Activated CD8-positive, alpha-beta T cell treated with anti-CD3 and anti-CD28 coated beads, Interleukin-2, amount 10 ng/mL, durations not matched to agents 7 days and 5 days (primary cell): Measurements from ENCODE around the gene GIPC1. TPM values are rescaled to one million over a fixed set of nuclear protein-coding genes. Genes with fewer than 3 reads are reported as not detected.

Experiments used
- ATAC-seq: fragments of 150-1000 bp; cut with Tn5 transposase; one replicate; pipeline ENCODE4 v1.10.0; 2021; ENCODE audit warnings: moderate library complexity
- CTCF ChIA-PET: fragments of 350-600 bp; sonication (Branson Sonifier 250); formaldehyde crosslinking; loops from one replicate; lab custom pipeline; 2021; ENCODE audit warnings: antibody characterized with exemption; lab: Charles Lee
- POLR2A ChIA-PET: fragments of 350-600 bp; sonication (Branson Sonifier 250); formaldehyde crosslinking; loops from one replicate; lab custom pipeline; 2021; ENCODE audit warnings: antibody characterized with exemption; lab: Charles Lee
- DNase-seq: peaks from one replicate; pipeline ENCODE4 v3.0.0-alpha.2; 2020
- H3K27ac Mint-ChIP-seq: one replicate; pipeline ENCODE4 v1.8.0; 2021; ENCODE audit warnings: mild to moderate bottlenecking, mixed read lengths
- H3K27me3 Mint-ChIP-seq: one replicate; pipeline ENCODE4 v1.8.0; 2021; ENCODE audit warnings: low read depth, mixed read lengths
- H3K36me3 Mint-ChIP-seq: one replicate; pipeline ENCODE4 v1.8.0; 2021; ENCODE audit warnings: low read depth, mixed read lengths
- H3K4me1 Mint-ChIP-seq: one replicate; pipeline ENCODE4 v1.8.0; 2021; ENCODE audit warnings: low read depth, mixed read lengths
- H3K4me3 Mint-ChIP-seq: one replicate; pipeline ENCODE4 v1.8.0; 2021; ENCODE audit warnings: mild to moderate bottlenecking, mixed read lengths
- H3K9me3 Mint-ChIP-seq: one replicate; pipeline ENCODE4 v1.8.0; 2022; ENCODE audit warnings: mixed read lengths; ENCODE audit not compliant: insufficient read depth
- total RNA-seq, 2 experiments: library from RNA; stranded (reverse); gene quantifications; one replicate each; pipeline ENCODE4 v1.2.3, GENCODE V29; 2021

GIPC1 gene
- total RNA-seq, 2 experiments from 2014 or later, result 37.9 to 39.3 TPM

GRCh38 chr19:14530506-14530905, 34.6 kb upstream of the GIPC1 start:
- CTCF ChIA-PET, result interaction anchor here (1.2 to 1.9 kb wide), 4 partner anchors 20 to 26 kb away, joined by 4 to 9 read pairs (median 6); no protein-coding TSS in a partner anchor
- Mint-ChIP-seq H3K27ac (peak overlapping the region; percentile 37), H3K9me3 (no peaks in the 10 kb centered on the region)

GRCh38 chr19:14530005-14530348, 34.0 kb upstream of the GIPC1 start:
- CTCF ChIA-PET, result interaction anchor here (0.7 to 1.9 kb wide), 4 partner anchors 21 to 55 kb away, joined by 3 to 9 read pairs (median 6); partner anchors contain the start of gene PTGER1
- H3K9me3 Mint-ChIP-seq, result no peaks in the 10 kb centered on the region
- DNase-seq (no peak), ATAC-seq (peak; percentile 1)
- H3K27me3 Mint-ChIP-seq, result no peaks in the 10 kb centered on the region
- H3K4me3 Mint-ChIP-seq, result peak overlapping the region; percentile 97
- H3K27ac Mint-ChIP-seq, result peak overlapping the region; percentile 96
- POLR2A ChIA-PET, result interaction anchor here (0.8 to 3.7 kb wide), 3 partner anchors 12 to 24 kb away, joined by 3 to 37 read pairs (median 8); partner anchors contain the start of gene DNAJB1
- H3K4me1 Mint-ChIP-seq, result peaks cover 27% of the 10 kb centered on the region
- H3K36me3 Mint-ChIP-seq, result peaks cover 15% of the 10 kb centered on the region

More at GRCh38 chr19:14530506-14530905, 34.6 kb upstream of the GIPC1 start:
- POLR2A ChIA-PET, result interaction anchor here (1.0 to 3.7 kb wide), 3 partner anchors 13 to 23 kb away, joined by 3 to 37 read pairs (median 8); partner anchors contain the start of gene DNAJB1
- Mint-ChIP-seq H3K4me1 (peaks cover 27% of the 10 kb centered on the region), H3K4me3 (peak overlapping the region; percentile 59), H3K36me3 (peaks cover 15% of the 10 kb centered on the region), H3K27me3 (no peaks in the 10 kb centered on the region)
- no peak for ATAC-seq
- DNase-seq, result no peak

- no peaks in the 10 kb centered on the region for H3K9me3 Mint-ChIP-seq
- POLR2A ChIA-PET, result interaction anchor here (0.7 to 3.7 kb wide), 4 partner anchors 12 to 24 kb away, joined by 3 to 37 read pairs (median 6); partner anchors contain the start of gene DNAJB1
- peak within 1 kb of the TSS; percentile 96 for H3K27ac Mint-ChIP-seq
- ATAC-seq (peak; percentile 98), DNase-seq (peak; percentile 100)
- H3K27me3 Mint-ChIP-seq, result no peaks in the 10 kb centered on the region
- CTCF ChIA-PET, result interaction anchor here (0.7 to 1.9 kb wide), 4 partner anchors 21 to 54 kb away, joined by 3 to 9 read pairs (median 6); partner anchors contain the start of gene PTGER1
- H3K4me1 Mint-ChIP-seq, result peaks cover 27% of the 10 kb centered on the region
- H3K36me3 Mint-ChIP-seq, result peaks cover 15% of the 10 kb centered on the region
- peak within 1 kb of the TSS; percentile 97 for H3K4me3 Mint-ChIP-seq
Measured at GRCh38 chr19:14529254-14530004, 33.5 kb upstream of the GIPC1 start, which contains the start of gene TECR. Gene TECR, plus strand, starts transcription at chr19:14529594. Its CDS starts 103 bp downstream, at chr19:14529697.

GRCh38 chr19:14528419-14529253, 32.7 kb upstream of the GIPC1 start:
- H3K4me1 Mint-ChIP-seq, result peaks cover 30% of the 10 kb centered on the region
- H3K9me3 Mint-ChIP-seq, result no peaks in the 10 kb centered on the region
- no peaks in the 10 kb centered on the region for H3K27me3 Mint-ChIP-seq
- H3K36me3 Mint-ChIP-seq, result peaks cover 14% of the 10 kb centered on the region
- H3K4me3 Mint-ChIP-seq, result peak overlapping the region; percentile 97
- ATAC-seq, result no peak
- DNase-seq, result no peak
- ChIA-PET CTCF (no interaction called here), POLR2A (interaction anchor here (0.7 to 3.7 kb wide), 4 partner anchors 11 to 30 kb away, joined by 3 to 37 read pairs (median 6); partner anchors contain the start of gene DNAJB1)
- peak overlapping the region; percentile 96 for H3K27ac Mint-ChIP-seq

GRCh38 chr19:14526423-14526822, 30.5 kb upstream of the GIPC1 start:
- no peak for DNase-seq
- H3K27ac Mint-ChIP-seq, result no peak overlapping the region
- H3K9me3 Mint-ChIP-seq, result no peaks in the 10 kb centered on the region
- no peaks in the 10 kb centered on the region for H3K27me3 Mint-ChIP-seq
- H3K4me3 Mint-ChIP-seq, result no peak overlapping the region
- H3K36me3 Mint-ChIP-seq, result peaks cover 4% of the 10 kb centered on the region
- ChIA-PET POLR2A (interaction anchor here (1.5 kb wide), 1 partner anchor 9 kb away, joined by 11 read pairs; the partner anchor contains the start of gene DNAJB1), CTCF (interaction anchor here (0.6 to 1.2 kb wide), 4 partner anchors 9 to 46 kb away, joined by 3 to 6 read pairs (median 3); partner anchors contain the start of gene NDUFB7)
- peaks cover 41% of the 10 kb centered on the region for H3K4me1 Mint-ChIP-seq
- no peak for ATAC-seq

- Mint-ChIP-seq H3K36me3 (peaks cover 4% of the 10 kb centered on the region), H3K27me3 (no peaks in the 10 kb centered on the region), H3K4me3 (no peak overlapping the region), H3K9me3 (no peaks in the 10 kb centered on the region), H3K4me1 (peaks cover 37% of the 10 kb centered on the region), H3K27ac (no peak overlapping the region)
- no peak for ATAC-seq
- no peak for DNase-seq
- ChIA-PET CTCF (interaction anchor here (0.6 to 1.2 kb wide), 4 partner anchors 8 to 46 kb away, joined by 3 to 6 read pairs (median 3); partner anchors contain the start of gene NDUFB7), POLR2A (interaction anchor here (1.5 kb wide), 1 partner anchor 8 kb away, joined by 11 read pairs; the partner anchor contains the start of gene DNAJB1)
Measured at GRCh38 chr19:14525729-14526128, 29.8 kb upstream of the GIPC1 start.

- Mint-ChIP-seq H3K36me3 (peaks cover 29% of the 10 kb centered on the region), H3K4me3 (no peak overlapping the region), H3K27me3 (no peaks in the 10 kb centered on the region), H3K27ac (peak overlapping the region; percentile 88), H3K9me3 (no peaks in the 10 kb centered on the region), H3K4me1 (peaks cover 59% of the 10 kb centered on the region)
- ATAC-seq (no peak), DNase-seq (no peak)
- POLR2A ChIA-PET, result interaction anchor here (1.3 to 11.2 kb wide), 2 partner anchors 14 to 859 kb away, joined by 3 to 203 read pairs; partner anchors contain the start of gene AKAP8
- CTCF ChIA-PET, result interaction anchor here (0.9 kb wide), 1 partner anchor 15 kb away, joined by 3 read pairs; no protein-coding TSS in a partner anchor
Measured at GRCh38 chr19:14520543-14520942, 24.6 kb upstream of the GIPC1 start.

- no peaks in the 10 kb centered on the region for H3K9me3 Mint-ChIP-seq
- ATAC-seq (no peak), DNase-seq (no peak)
- peak overlapping the region; percentile 88 for H3K27ac Mint-ChIP-seq
- POLR2A ChIA-PET, result interaction anchor here (11.2 kb wide), 1 partner anchor 13 kb away, joined by 203 read pairs; no protein-coding TSS in a partner anchor
- peak overlapping the region; percentile 47 for H3K4me3 Mint-ChIP-seq
- peaks cover 65% of the 10 kb centered on the region for H3K4me1 Mint-ChIP-seq
- peaks cover 35% of the 10 kb centered on the region for H3K36me3 Mint-ChIP-seq
- CTCF ChIA-PET, result interaction anchor here (3.5 to 5.2 kb wide), 2 partner anchors 13 to 31 kb away, joined by 10 to 75 read pairs; no protein-coding TSS in a partner anchor
- no peaks in the 10 kb centered on the region for H3K27me3 Mint-ChIP-seq
Measured at GRCh38 chr19:14519860-14520407, 24.0 kb upstream of the GIPC1 start.

GRCh38 chr19:14519245-14519859, 23.4 kb upstream of the GIPC1 start:
- CTCF ChIA-PET, result interaction anchor here (1.1 to 5.2 kb wide), 3 partner anchors 13 to 39 kb away, joined by 4 to 75 read pairs (median 10); no protein-coding TSS in a partner anchor
- no peaks in the 10 kb centered on the region for H3K9me3 Mint-ChIP-seq
- no peaks in the 10 kb centered on the region for H3K27me3 Mint-ChIP-seq
- H3K4me1 Mint-ChIP-seq, result peaks cover 71% of the 10 kb centered on the region
- H3K4me3 Mint-ChIP-seq, result peak overlapping the region; percentile 77
- DNase-seq (no peak), ATAC-seq (no peak)
- peak overlapping the region; percentile 96 for H3K27ac Mint-ChIP-seq
- POLR2A ChIA-PET, result interaction anchor here (3.6 to 11.2 kb wide), 2 partner anchors 9 to 13 kb away, joined by 37 to 203 read pairs; partner anchors contain the start of gene TECR
- peaks cover 41% of the 10 kb centered on the region for H3K36me3 Mint-ChIP-seq
